IMR-90 (cell line): ENCODE measurements around the gene NRARP. TPM values are rescaled to one million over a fixed set of nuclear protein-coding genes. Genes with fewer than 3 reads are reported as not detected.

Experiments
- ATAC-seq: fragments of 200-7000 bp; cut with Tn5 transposase; 2 replicates; pipeline ENCODE4 v1.9.1; 2020; ENCODE audit warnings: low read depth, mild to moderate bottlenecking, moderate library complexity
- BruUV-seq: library from RNA; stranded (reverse); fragments of 400-500 nt; replicated peaks from 2 replicates; lab custom pipeline; 2021; lab: Mats Ljungman, UMichigan
- CTCF ChIA-PET: fragments of 300-600 bp; formaldehyde crosslinking; extraction: SDS; loops from one replicate; lab custom pipeline; 2021; ENCODE audit warnings: antibody characterized with exemption; lab: Yijun Ruan, JAX
- POLR2A ChIA-PET: fragments of 300-600 bp; sonication (Branson Sonifier 250); formaldehyde crosslinking; loops from one replicate; lab custom pipeline; 2022; ENCODE audit warnings: antibody characterized with exemption; ENCODE audit not compliant: unreplicated experiment; lab: Charles Lee
- DNase-seq: peaks from one replicate; pipeline ENCODE4 v3.0.0; 2013
- H2AFZ ChIP-seq: replicated peaks from 2 replicates; pipeline ENCODE3; 2013; ENCODE audit warnings: low read length, mild to moderate bottlenecking; ENCODE audit not compliant: poor library complexity
- H2AK5ac ChIP-seq: 2 replicates; pipeline ENCODE4 v1.6.1; 2013; ENCODE audit warnings: low read depth, low read length, inconsistent platforms
- H2AK9ac ChIP-seq: replicated peaks from 2 replicates; pipeline ENCODE3; 2013; ENCODE audit warnings: mild to moderate bottlenecking, low read depth, low read length, moderate library complexity; ENCODE audit not compliant: poor library complexity
- H2BK120ac ChIP-seq: 2 replicates; pipeline ENCODE4 v1.6.1; 2013; ENCODE audit warnings: low read depth, low read length, inconsistent platforms
- H2BK15ac ChIP-seq: 3 replicates; pipeline ENCODE4 v1.6.1; 2013; ENCODE audit warnings: low read depth, low read length, inconsistent platforms
- H2BK20ac ChIP-seq: 2 replicates; pipeline ENCODE4 v1.6.1; 2013; ENCODE audit warnings: low read depth, mild to moderate bottlenecking, inconsistent platforms, low read length, moderate library complexity
- H2BK5ac ChIP-seq: 2 replicates; pipeline ENCODE4 v1.6.1; 2013; ENCODE audit warnings: mild to moderate bottlenecking, low read depth, low read length, inconsistent platforms; ENCODE audit not compliant: poor library complexity, severe bottlenecking
- H3K14ac ChIP-seq: replicated peaks from 2 replicates; pipeline ENCODE4 v1.6.1; 2013; ENCODE audit warnings: low read depth, low read length, inconsistent platforms
- H3K18ac ChIP-seq: 2 replicates; pipeline ENCODE4 v1.6.1; 2013; ENCODE audit warnings: low read depth, low read length, control low read depth
- H3K23ac ChIP-seq: 2 replicates; pipeline ENCODE4 v1.6.1; 2013; ENCODE audit warnings: low read depth, low read length, inconsistent platforms
- H3K27ac ChIP-seq: 2 replicates; pipeline ENCODE4 v1.5.1; 2013; ENCODE audit warnings: mild to moderate bottlenecking, control low read depth, low read length; ENCODE audit not compliant: insufficient read depth
- H3K27me3 ChIP-seq: 2 replicates; pipeline ENCODE4 v1.6.1; 2013; ENCODE audit warnings: low read length; ENCODE audit not compliant: control insufficient read depth, insufficient read depth
- H3K36me3 ChIP-seq: 2 replicates; pipeline ENCODE4 v1.6.1; 2013; ENCODE audit warnings: low read length, mixed read lengths; ENCODE audit not compliant: control insufficient read depth, insufficient read depth
- H3K4ac ChIP-seq: 2 replicates; pipeline ENCODE4 v1.6.1; 2013; ENCODE audit warnings: low read depth, low read length, inconsistent platforms
- H3K4me1 ChIP-seq: 2 replicates; pipeline ENCODE4 v1.6.1; 2013; ENCODE audit warnings: low read length, mixed read lengths; ENCODE audit not compliant: control insufficient read depth, insufficient read depth
- H3K4me2 ChIP-seq: 2 replicates; pipeline ENCODE4 v1.6.1; 2013; ENCODE audit warnings: low read depth, mild to moderate bottlenecking, control low read depth, low read length, moderate library complexity
- H3K4me3 ChIP-seq: 2 replicates; pipeline ENCODE4 v1.5.1; 2013; ENCODE audit warnings: low read depth, mild to moderate bottlenecking, control low read depth, low read length, moderate library complexity; ENCODE audit not compliant: insufficient read depth
- H3K56ac ChIP-seq: 2 replicates; pipeline ENCODE4 v1.6.1; 2013; ENCODE audit warnings: low read length, inconsistent platforms; ENCODE audit not compliant: insufficient read depth; ENCODE audit errors: extremely low read depth
- H3K79me1 ChIP-seq, 2 experiments: 2 replicates each; pipeline ENCODE4 v1.6.1; 2013; ENCODE audit warnings: low read length in 2 of 2, inconsistent platforms in 1 of 2, low read depth in 1 of 2
- H3K9ac ChIP-seq: 2 replicates; pipeline ENCODE4 v1.6.1; 2013; ENCODE audit warnings: low read depth, low read length, control low read depth
- H3K9me1 ChIP-seq: 2 replicates; pipeline ENCODE4 v1.6.1; 2013; ENCODE audit warnings: low read length, inconsistent platforms; ENCODE audit not compliant: insufficient read depth
- H3K9me3 ChIP-seq: 2 replicates; pipeline ENCODE4 v1.6.1; 2013; ENCODE audit warnings: low read length; ENCODE audit not compliant: control insufficient read depth, insufficient read depth
- H4K20me1 ChIP-seq: 2 replicates; pipeline ENCODE4 v1.6.1; 2013; ENCODE audit warnings: low read length, inconsistent platforms; ENCODE audit not compliant: insufficient read depth
- H4K5ac ChIP-seq: 2 replicates; pipeline ENCODE4 v1.6.1; 2013; ENCODE audit warnings: mild to moderate bottlenecking, low read depth, low read length, control low read depth
- H4K8ac ChIP-seq, 2 experiments: 2 replicates each; pipeline ENCODE4 v1.6.1; 2013; ENCODE audit warnings: low read depth in 2 of 2, low read length in 2 of 2, control low read depth in 1 of 2, inconsistent platforms in 1 of 2
- H4K91ac ChIP-seq: 2 replicates; pipeline ENCODE4 v1.6.1; 2013; ENCODE audit warnings: low read depth, low read length, inconsistent platforms; ENCODE audit not compliant: insufficient read depth
- BHLHE40 ChIP-seq: fragments of 150-350 bp; IDR thresholded peaks from 2 replicates; pipeline ENCODE4 v1.6.1; 2016; ENCODE audit warnings: mild to moderate bottlenecking, low read depth, low read length
- CEBPB ChIP-seq: IDR thresholded peaks from 2 replicates; pipeline ENCODE4 v1.6.1; 2012; ENCODE audit warnings: low read depth, low read length, improper control_type of control experiment
- CHD1 ChIP-seq: IDR thresholded peaks from 2 replicates; pipeline ENCODE4 v1.6.1; 2012; ENCODE audit warnings: low read depth, low read length, improper control_type of control experiment
- FOS ChIP-seq: fragments of 150-350 bp; IDR thresholded peaks from 2 replicates; pipeline ENCODE4 v1.6.1; 2016; ENCODE audit warnings: low read depth, low read length
- MAFK ChIP-seq: IDR thresholded peaks from 2 replicates; pipeline ENCODE4 v1.6.1; 2012; ENCODE audit warnings: low read depth, low read length, improper control_type of control experiment
- MAZ ChIP-seq: IDR thresholded peaks from 2 replicates; pipeline ENCODE4 v1.6.1; 2012; ENCODE audit warnings: low read depth, mild to moderate bottlenecking, low read length, improper control_type of control experiment, moderate library complexity, borderline replicate concordance
- MXI1 ChIP-seq: IDR thresholded peaks from 2 replicates; pipeline ENCODE4 v1.6.1; 2012; ENCODE audit warnings: low read depth, mild to moderate bottlenecking, low read length, moderate library complexity, borderline replicate concordance
- NFE2L2 ChIP-seq: fragments of 150-350 bp; IDR thresholded peaks from 2 replicates; pipeline ENCODE4 v1.6.1; 2016; ENCODE audit warnings: low read depth, mild to moderate bottlenecking, low read length
- POLR2A ChIP-seq: IDR thresholded peaks from 2 replicates; pipeline ENCODE4 v1.6.1; 2012; ENCODE audit warnings: mild to moderate bottlenecking, low read depth, low read length
- RAD21 ChIP-seq: IDR thresholded peaks from 2 replicates; pipeline ENCODE4 v1.6.1; 2012; ENCODE audit warnings: low read length, improper control_type of control experiment
- RCOR1 ChIP-seq: IDR thresholded peaks from 2 replicates; pipeline ENCODE4 v1.6.1; 2012; ENCODE audit warnings: mild to moderate bottlenecking, low read length, improper control_type of control experiment; ENCODE audit not compliant: insufficient replicate concordance
- RFX5 ChIP-seq: IDR thresholded peaks from 2 replicates; pipeline ENCODE4 v1.8.0; 2012; ENCODE audit warnings: low read depth, mild to moderate bottlenecking, low read length, moderate library complexity
- SMC3 ChIP-seq: fragments of 150-350 bp; IDR thresholded peaks from 2 replicates; pipeline ENCODE4 v1.6.1; 2016; ENCODE audit warnings: low read depth, mild to moderate bottlenecking, antibody characterized with exemption, low read length, moderate library complexity
- WGBS, 2 experiments: methylation state at CpG; one replicate each; pipeline versions ENCODE4 v1.1.5 to v1.1.7; 2013; ENCODE audit warnings: missing lambda C conversion rate in 2 of 2; ENCODE audit not compliant: insufficient read length in 1 of 2; ENCODE audit errors: extremely low coverage in 2 of 2; 5-methylcytosine and 5-hydroxymethylcytosine counted together
- dilution Hi-C: fragments of 300-500 bp; cut with HindIII; formaldehyde crosslinking; loops from one replicate; pipeline ENCODE4 v1.14.3; 2018; ENCODE audit warnings: low sequenced_read_pairs; ENCODE audit not compliant: unreplicated experiment
- in situ Hi-C: fragments of 300-500 bp; cut with MboI; formaldehyde crosslinking; loops from 3 replicates; pipeline ENCODE4 v1.14.3; 2019; ENCODE audit warnings: low sequenced_read_pairs, inconsistent platforms, mixed read lengths
- intact Hi-C: fragments of 100-400 bp; cut with micrococcal nuclease; formaldehyde crosslinking; loops from 2 replicates; pipeline ENCODE4 v1.10.0; 2022
- polyA plus RNA-seq, 3 experiments: library from polyadenylated mRNA; depleted of rRNA; stranded (reverse); fragments of >200 nt; gene quantifications; 2 replicates each; pipeline ENCODE4 v1.2.3, GENCODE V29; 2012; ENCODE audit warnings: low replicate concordance in 1 of 3
- total RNA-seq: library from RNA; depleted of rRNA; stranded (reverse); fragments of >200 nt; gene quantifications from 2 replicates; pipeline ENCODE4 v1.2.3, GENCODE V29; 2012
- TF ChIP-seq, protein P1 (sequence below): conservative IDR thresholded peaks from 2 replicates; pipeline ENCODE4 v1.5.1; 2012; ENCODE audit warnings: mild to moderate bottlenecking, low read depth, low read length, improper control_type of control experiment
- TF ChIP-seq, protein P2 (sequence below): fragments of 150-350 bp; IDR thresholded peaks from 2 replicates; pipeline ENCODE4 v1.6.1; 2016; ENCODE audit warnings: low read depth, mild to moderate bottlenecking, low read length, moderate library complexity, borderline replicate concordance
- TF ChIP-seq, protein P3 (sequence below): fragments of 150-350 bp; IDR thresholded peaks from 2 replicates; pipeline ENCODE4 v1.6.1; 2017; ENCODE audit warnings: mild to moderate bottlenecking, antibody characterized with exemption, low read length, low read depth

NRARP gene
- total and polyA plus RNA-seq, 2 of the 4 experiments (the other 2 are of a cell fraction), result 0.15 TPM; not detected in 1

DNA sequence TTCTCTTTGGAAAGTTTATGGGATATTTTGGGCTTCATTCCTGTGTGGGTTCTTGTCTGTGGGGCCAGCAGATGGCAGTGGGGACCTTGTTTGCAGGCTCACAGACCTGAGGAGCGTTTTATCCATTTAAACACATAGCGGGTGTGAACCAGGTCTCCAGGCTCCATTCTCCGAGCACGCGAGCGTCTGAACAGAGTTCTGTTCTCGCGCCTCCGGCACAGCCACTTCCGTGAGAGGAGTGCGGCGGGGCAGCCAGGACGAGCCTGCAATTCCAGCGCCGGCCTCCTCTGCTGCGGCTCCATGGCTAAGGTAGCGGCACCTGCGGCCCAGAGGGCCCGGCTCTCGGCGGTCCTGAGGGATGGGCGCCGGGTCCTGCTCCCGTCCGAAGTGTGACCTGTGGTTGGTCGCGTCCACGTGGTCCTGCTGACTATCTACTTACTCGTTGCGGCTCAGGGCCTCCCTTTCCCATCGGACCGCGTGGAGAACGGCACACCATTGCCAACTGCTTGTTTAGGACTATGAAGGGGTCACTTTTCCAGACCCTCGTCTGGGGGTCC is 7.3 kb downstream of the NRARP start:
- in situ Hi-C loops, result loop anchor here (5.0 kb wide), 2 partner anchors 108 to 233 kb away; no protein-coding TSS in a partner anchor
- POLR2A ChIA-PET, result no interaction called here
- Histone ChIP-seq H3K23ac (no peak overlapping the region), H3K56ac (no peak overlapping the region), H2BK120ac (no peak overlapping the region), H2AFZ (peak overlapping the region; percentile 76), H4K5ac (no peak overlapping the region), H3K4ac (no peak overlapping the region), H3K9ac (no peak overlapping the region), H3K9me1 (no peaks in the 10 kb centered on the region), H3K27ac (no peak overlapping the region), H3K4me2 (no peak overlapping the region), H2AK9ac (no peak overlapping the region), H3K9me3 (peaks cover 5% of the 10 kb centered on the region; the same call in 1 of the 2 replicates), H2AK5ac (no peak overlapping the region), H3K4me1 (no peaks in the 10 kb centered on the region), H3K18ac (no peak overlapping the region), H4K20me1 (no peaks in the 10 kb centered on the region), H3K36me3 (no peaks in the 10 kb centered on the region), H3K14ac (no peak overlapping the region), H3K27me3 (peaks cover 28% of the 10 kb centered on the region), H4K8ac (no peak overlapping the region), H2BK20ac (no peak overlapping the region), H2BK5ac (no peak overlapping the region), H4K91ac (no peak overlapping the region), H3K4me3 (no peak overlapping the region), H3K79me1 (no peaks in the 10 kb centered on the region), H2BK15ac (no peak overlapping the region)
- BruUV-seq, result no TSS peak
- ATAC-seq (no peak), DNase-seq (peak; percentile 27)
- dilution Hi-C loops, result no loop called here
- intact Hi-C loops, result loop anchor here (2.0 to 5.0 kb wide), 2 partner anchors 150 to 233 kb away; no protein-coding TSS in a partner anchor
- TF ChIP-seq SMC3 (peak; percentile 14; the same call in 1 of the 2 replicates), RCOR1 (no peak), MXI1 (no peak), RAD21 (0 out of 2 replicates have a peak, but pooled peaks have one; percentile 22), CEBPB (no peak), MAZ (no peak), MAFK (no peak), BHLHE40 (no peak), POLR2A (no peak), NFE2L2 (no peak), FOS (no peak), RFX5 (no peak), CHD1 (no peak)
- TF ChIP-seq, protein P1, sequence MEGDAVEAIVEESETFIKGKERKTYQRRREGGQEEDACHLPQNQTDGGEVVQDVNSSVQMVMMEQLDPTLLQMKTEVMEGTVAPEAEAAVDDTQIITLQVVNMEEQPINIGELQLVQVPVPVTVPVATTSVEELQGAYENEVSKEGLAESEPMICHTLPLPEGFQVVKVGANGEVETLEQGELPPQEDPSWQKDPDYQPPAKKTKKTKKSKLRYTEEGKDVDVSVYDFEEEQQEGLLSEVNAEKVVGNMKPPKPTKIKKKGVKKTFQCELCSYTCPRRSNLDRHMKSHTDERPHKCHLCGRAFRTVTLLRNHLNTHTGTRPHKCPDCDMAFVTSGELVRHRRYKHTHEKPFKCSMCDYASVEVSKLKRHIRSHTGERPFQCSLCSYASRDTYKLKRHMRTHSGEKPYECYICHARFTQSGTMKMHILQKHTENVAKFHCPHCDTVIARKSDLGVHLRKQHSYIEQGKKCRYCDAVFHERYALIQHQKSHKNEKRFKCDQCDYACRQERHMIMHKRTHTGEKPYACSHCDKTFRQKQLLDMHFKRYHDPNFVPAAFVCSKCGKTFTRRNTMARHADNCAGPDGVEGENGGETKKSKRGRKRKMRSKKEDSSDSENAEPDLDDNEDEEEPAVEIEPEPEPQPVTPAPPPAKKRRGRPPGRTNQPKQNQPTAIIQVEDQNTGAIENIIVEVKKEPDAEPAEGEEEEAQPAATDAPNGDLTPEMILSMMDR, result peak; percentile 36
- TF ChIP-seq, protein P2, sequence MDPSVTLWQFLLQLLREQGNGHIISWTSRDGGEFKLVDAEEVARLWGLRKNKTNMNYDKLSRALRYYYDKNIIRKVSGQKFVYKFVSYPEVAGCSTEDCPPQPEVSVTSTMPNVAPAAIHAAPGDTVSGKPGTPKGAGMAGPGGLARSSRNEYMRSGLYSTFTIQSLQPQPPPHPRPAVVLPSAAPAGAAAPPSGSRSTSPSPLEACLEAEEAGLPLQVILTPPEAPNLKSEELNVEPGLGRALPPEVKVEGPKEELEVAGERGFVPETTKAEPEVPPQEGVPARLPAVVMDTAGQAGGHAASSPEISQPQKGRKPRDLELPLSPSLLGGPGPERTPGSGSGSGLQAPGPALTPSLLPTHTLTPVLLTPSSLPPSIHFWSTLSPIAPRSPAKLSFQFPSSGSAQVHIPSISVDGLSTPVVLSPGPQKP, result no peak
- TF ChIP-seq, protein P3, sequence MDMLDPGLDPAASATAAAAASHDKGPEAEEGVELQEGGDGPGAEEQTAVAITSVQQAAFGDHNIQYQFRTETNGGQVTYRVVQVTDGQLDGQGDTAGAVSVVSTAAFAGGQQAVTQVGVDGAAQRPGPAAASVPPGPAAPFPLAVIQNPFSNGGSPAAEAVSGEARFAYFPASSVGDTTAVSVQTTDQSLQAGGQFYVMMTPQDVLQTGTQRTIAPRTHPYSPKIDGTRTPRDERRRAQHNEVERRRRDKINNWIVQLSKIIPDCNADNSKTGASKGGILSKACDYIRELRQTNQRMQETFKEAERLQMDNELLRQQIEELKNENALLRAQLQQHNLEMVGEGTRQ, result no peak
- 36% methylated on average over 14 of the region's 35 CpGs; no CpG with 5 or more reads in 1 of the 2 experiments for WGBS, 2 experiments
- CTCF ChIA-PET, result no interaction called here
